Body of pancreas (tissue), 4 donors: ENCODE results near the gene CTSL.

Source experiments
- CTCF ChIP-seq, 7 experiments: fragments of 450-650 bp in 4 of 7; fragments of 200-600 bp in 3 of 7; sonication (generic) in 3 of 7; IDR thresholded peaks; one replicate each; pipeline ENCODE4 v1.5.1; 2016 to 2019; ENCODE audit warnings: antibody characterized with exemption in 7 of 7
- POLR2A ChIP-seq, 3 donors: fragments of 450-650 bp; IDR thresholded peaks; one replicate each; pipeline ENCODE4 v1.6.1; 2016; ENCODE audit warnings: antibody characterized with exemption in 3 of 3, mild to moderate bottlenecking in 2 of 3

GRCh38 chr9:87685441-87685840, 40.5 kb upstream of the CTSL start:
- TF ChIP-seq CTCF (IDR thresholded peaks at IDR 0.05) (no peak), POLR2A (IDR thresholded peaks at IDR 0.05) (no peak)
